Smooth muscle cell of the brain vasculature (primary cell): ENCODE measurements around the gene NPR3.

Experiments used
- DNase-seq: peaks from one replicate; pipeline ENCODE4 v3.0.0-alpha.2; 2012; ENCODE audit warnings: low read depth, low spot score

The NPR3 gene, protein sequence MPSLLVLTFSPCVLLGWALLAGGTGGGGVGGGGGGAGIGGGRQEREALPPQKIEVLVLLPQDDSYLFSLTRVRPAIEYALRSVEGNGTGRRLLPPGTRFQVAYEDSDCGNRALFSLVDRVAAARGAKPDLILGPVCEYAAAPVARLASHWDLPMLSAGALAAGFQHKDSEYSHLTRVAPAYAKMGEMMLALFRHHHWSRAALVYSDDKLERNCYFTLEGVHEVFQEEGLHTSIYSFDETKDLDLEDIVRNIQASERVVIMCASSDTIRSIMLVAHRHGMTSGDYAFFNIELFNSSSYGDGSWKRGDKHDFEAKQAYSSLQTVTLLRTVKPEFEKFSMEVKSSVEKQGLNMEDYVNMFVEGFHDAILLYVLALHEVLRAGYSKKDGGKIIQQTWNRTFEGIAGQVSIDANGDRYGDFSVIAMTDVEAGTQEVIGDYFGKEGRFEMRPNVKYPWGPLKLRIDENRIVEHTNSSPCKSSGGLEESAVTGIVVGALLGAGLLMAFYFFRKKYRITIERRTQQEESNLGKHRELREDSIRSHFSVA

GRCh38 chr5:32710550-32711361 is at the start of gene NPR3:
NPR3 (plus strand) TSS chr5:32711321; CDS start chr5:32711777, 456 bp downstream.
- DNase-seq = no peak

- DNase-seq = no peak
Measured at GRCh38 chr5:32664523-32664922, 46.6 kb upstream of the NPR3 start.

- DNase-seq = no peak
Measured at GRCh38 chr5:32668552-32668951, 42.6 kb upstream of the NPR3 start.

DNA sequence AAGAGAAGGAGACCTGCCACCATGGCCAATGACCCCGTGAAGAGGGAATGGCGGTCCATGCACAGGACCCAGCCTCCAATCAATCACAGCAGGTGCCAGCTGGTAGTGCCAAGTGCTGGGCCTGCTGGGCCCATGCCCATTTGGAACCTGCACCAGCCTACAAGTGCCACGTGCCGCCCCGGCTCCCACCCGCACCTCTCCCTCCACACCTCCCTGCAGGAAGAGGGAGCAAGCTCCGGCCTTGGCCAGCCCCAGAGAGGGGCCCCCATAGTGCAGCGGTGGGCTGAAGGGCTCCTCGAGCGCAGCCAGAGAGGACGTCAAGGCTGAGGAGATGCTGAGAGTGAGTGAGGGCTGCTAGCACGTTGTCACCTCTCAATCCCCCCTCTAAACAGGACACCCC is 37.8 kb upstream of the NPR3 start:
- no peak for DNase-seq

- DNase-seq = no peak
Measured at GRCh38 chr5:32677023-32677422, 34.1 kb upstream of the NPR3 start.

- no peak for DNase-seq
Measured at GRCh38 chr5:32678472-32678871, 32.6 kb upstream of the NPR3 start.

- no peak for DNase-seq
Measured at GRCh38 chr5:32679218-32679617, 31.9 kb upstream of the NPR3 start.

DNA sequence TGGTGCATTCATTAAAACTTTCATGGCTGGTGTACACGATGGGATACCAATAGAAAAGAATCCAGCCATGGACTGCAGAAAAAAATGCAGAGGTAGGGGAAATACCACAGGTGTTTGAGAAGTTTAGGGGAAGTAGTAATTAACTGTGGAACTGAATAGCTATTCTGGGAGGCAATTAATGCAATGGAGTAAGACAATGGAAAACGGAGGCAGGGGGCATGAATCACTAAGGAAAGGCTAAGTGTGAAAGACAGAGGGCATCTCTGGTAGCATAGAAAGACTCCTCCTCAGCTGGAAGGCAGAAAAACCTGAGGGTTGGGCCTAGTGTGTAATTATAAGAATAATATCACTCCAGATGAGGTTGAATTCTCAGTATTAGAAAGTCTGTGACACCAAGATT is 30.9 kb upstream of the NPR3 start:
- DNase-seq = no peak

DNA sequence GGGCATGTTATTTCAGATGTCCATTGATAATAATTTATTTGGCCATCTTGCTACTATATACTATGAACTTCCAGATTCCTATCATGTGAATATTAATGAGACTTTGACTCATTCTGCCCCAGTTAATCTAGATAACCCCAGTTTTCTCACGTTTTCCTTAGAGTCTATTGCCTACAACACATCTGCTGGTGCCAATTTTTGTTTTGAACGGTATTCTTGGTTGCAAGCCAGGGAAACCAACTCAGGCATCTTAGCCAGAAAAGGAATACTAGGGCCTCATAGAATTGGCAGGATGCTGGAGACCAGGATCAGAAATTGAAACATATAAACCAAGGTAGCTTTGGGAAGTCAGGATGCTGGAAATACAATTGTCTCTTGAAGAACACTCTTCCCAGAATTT is 28.0 kb upstream of the NPR3 start:
- DNase-seq = no peak

DNA sequence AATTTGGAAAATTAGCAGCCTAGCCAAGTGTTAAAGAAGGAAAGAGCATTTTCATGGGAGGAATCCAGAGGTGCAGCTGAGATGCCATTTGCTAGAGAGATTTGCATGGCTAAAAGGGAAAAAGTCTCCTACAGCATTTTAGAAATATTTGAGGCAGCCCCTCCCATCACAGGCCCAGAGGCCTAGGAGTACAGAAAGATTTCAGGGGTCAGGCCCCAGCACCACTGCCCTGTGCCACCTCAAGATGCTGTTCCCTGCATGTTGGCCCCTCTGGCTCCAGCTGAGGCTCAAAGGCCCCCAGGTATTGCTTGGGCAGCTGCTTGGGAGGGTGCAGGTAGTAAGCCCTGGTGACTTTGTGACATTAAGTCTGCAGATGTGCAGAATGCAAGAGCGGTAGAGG is 26.9 kb upstream of the NPR3 start:
- DNase-seq = no peak

DNA sequence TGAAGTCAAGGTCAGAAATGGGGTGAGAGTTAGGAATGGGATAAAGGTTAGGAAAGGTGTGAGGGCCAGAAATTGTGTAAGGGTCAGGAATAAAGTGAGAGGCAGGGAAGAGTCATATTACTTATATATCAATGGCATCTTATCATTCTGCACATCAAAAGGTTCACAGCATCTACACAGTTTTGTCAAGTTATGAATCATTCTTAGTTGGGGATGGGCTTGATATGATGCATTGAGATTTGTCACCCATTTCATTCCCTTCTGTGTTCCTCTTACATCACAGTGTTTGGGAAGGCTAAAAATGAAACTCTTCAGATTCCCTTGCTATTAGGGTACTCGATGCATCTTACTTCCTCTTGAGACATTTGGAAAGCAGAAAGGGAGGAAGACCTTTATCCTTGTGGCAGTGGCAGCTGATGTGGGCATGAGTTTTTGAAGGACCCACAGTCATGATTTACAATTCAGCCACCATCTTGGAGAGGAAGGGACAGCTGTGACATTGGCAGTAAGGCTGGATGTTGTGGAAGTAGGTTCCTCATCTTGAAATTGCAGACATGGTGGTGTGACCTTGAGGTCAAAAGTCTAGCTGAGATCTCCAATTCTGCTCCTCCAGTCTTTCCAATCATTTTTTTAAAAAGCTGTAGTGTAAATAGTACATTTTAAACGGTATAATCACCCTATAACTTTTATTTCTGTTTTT is 24.2 kb upstream of the NPR3 start:
- no peak for DNase-seq

DNA sequence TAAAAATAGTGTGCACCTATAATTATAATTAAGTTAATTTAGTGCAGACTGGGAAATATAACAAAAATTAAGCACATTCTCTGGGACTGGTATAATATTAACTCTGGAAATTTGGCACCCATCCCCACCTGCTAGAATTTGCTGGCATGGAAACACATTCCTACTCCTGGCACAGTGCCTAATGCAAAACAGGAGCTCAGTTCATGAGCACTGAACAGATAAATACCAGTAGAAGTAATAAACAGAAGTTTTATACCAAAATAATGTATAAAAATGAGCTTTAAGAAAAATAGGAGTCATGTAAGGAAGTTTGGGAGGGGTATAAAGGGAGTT is 23.7 kb upstream of the NPR3 start:
- DNase-seq = no peak

DNA sequence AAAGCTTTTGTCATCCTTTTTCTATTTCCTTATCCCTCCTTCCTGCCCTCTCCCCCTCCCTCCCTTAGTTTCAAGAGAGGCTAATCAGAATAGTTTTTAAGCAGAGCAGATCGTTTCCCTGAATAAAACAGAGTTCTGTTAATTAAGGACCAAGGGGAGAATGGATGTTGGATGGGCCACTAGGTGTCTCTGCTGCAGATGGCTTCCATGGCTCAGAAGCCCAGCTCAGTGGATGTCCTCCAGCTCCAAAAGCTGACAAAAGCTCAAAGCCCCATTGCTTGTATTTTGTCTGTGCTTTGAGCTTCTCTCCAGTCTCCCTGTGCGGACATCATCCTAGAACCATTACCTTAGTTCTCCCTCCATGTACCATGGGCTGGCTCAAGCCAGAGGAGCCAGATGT is 21.0 kb upstream of the NPR3 start:
- no peak for DNase-seq

- DNase-seq = no peak
Measured at GRCh38 chr5:32690666-32691065, 20.5 kb upstream of the NPR3 start.

DNA sequence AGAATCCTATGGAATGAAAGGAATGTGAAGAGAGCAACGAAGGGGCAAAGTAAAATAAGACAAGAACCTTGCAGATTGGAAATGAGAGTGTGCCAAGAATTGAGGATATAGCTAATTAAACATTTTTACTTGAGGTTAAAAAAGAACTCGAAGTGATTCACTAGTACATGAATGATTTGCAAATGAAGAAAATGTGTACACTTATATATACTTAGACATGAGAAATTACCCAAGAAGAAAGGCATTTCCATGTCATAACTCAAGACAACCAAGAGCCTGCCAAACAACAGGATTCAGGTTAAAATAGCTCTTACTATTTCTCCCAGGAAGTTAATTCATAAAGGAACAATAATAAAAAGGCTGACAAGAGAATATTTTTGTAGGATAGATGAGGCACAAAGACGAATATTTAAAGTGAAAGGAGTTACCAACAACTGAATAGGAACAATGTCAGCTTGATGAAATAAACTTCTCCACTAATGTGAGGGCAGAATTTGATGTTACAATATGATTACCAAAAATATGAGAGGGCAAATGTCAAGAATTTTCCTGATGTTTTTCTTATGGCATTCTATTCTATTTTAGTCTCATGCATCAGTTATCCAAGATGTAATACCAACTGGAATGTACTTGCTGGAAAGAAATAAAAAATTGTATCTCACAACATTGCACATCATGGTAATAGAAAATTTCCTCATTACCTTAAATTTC is 18.9 kb upstream of the NPR3 start:
- DNase-seq = no peak

GRCh38 chr5:32703957-32704356 is 7.2 kb upstream of the NPR3 start:
- DNase-seq = no peak

DNA sequence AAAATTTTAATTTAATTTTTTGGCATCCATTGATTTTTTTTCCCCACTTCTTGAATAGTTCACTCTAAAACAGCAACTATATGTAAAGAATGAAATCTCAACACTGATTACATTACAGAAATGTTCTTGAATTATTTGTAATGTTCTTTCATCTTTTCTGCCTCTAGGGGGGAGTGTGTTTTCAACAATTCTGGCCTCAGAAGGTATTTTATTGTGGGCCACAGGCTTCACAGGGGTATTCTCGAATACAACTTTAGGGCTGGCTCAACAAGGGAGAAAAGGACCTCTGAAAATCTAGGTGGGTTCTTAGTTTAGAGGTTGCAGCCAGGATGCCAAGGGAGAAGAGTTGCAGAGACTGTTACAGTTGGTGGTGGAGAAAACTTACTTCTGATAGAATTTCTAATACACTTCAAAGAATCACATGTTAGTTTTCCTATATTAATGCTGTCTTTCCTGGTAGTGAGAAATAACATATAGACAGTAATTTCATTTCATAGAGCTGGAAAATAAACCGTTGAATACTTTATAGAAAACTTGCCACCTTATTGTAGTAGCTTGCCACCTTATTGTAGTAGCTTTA is 3.6 kb upstream of the NPR3 start:
- no peak for DNase-seq

DNA sequence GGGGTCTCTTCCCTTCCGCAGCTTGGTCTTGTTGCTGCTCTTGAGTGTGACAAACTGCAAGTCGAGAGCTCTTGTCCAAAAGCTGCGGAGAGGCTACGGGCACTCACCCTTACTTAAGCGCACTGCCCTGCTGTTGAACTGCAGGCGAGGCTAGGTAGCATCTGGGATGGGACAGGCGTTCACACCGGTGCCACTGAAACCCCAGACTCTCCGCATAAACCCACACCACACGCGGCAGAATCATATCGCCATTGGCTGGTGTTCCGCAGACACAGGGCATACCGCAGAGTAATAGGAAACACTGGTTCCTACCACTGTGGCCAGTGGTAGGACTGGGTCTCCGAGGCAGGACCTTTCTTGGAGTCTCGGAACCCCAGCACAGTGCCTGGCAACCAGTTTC is 2.2 kb upstream of the NPR3 start:
- no peak for DNase-seq

DNA sequence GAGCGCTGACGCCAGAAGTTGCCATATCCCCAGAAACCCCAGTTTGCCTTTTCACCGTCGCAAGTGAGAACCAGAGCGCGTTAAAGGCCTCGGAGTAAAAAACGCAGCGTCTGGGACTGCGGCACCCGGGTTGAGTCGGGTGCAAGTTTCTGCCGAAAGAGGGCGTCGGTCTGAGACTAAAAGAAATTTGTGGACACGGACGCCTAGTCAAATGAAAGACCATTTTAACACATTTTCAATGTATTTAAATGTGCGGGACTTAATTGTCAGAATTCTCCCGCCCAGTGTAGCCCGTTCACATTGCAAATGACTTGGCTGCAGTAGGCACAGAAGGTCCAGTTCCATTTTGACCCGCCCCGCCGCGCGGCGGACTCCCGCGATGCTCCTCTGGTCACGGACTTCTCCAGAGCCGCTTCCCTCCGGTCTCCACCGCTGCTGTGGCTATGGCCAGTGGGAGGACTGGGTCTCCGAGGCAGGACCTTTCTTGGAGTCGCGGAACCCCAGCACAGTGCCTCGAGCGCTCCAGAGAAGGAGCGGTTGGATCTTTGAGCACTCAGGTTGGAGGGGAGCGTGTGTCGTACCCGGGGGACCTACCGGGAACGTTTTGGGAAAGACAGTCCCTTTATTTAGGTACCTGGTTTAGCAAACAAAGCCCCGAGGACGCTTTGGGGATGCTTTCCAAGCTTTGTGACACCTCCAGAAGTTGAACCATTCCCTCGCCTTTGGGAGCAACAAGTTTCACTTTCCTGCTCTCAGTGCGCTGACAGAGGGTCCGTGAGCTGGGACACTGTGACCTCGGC is 1.2 kb upstream of the NPR3 start:
- DNase-seq = peak; percentile 59

DNA sequence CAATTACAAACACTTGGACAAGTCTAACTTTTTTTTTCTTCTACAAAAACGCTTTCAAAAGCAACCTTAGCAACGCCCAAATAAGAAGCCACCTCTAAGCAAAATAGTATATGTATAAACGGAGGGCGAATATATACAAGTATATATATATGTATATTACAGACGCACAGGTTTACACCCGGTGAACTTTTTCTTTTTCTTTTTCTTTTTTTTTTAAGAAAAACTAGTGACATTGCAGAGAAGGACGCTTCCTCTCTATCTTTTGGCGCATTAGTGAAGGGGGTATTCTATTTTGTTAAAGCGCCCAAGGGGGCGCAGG is 200 bp downstream of the NPR3 start:
- no peak for DNase-seq
